ENCODE results near the gene SPOP.

SPOP gene

GRCh38 chr17:49582789-49583188 lies 95.1 kb downstream of the SPOP start:
- TF ChIP-seq, protein P1, sequence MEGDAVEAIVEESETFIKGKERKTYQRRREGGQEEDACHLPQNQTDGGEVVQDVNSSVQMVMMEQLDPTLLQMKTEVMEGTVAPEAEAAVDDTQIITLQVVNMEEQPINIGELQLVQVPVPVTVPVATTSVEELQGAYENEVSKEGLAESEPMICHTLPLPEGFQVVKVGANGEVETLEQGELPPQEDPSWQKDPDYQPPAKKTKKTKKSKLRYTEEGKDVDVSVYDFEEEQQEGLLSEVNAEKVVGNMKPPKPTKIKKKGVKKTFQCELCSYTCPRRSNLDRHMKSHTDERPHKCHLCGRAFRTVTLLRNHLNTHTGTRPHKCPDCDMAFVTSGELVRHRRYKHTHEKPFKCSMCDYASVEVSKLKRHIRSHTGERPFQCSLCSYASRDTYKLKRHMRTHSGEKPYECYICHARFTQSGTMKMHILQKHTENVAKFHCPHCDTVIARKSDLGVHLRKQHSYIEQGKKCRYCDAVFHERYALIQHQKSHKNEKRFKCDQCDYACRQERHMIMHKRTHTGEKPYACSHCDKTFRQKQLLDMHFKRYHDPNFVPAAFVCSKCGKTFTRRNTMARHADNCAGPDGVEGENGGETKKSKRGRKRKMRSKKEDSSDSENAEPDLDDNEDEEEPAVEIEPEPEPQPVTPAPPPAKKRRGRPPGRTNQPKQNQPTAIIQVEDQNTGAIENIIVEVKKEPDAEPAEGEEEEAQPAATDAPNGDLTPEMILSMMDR (IDR thresholded peaks at IDR 0.05; ENCODE audit: extremely low read depth, missing control alignments) = no peak
- no peak for DNase-seq (ENCODE audit: low spot score)

DNA sequence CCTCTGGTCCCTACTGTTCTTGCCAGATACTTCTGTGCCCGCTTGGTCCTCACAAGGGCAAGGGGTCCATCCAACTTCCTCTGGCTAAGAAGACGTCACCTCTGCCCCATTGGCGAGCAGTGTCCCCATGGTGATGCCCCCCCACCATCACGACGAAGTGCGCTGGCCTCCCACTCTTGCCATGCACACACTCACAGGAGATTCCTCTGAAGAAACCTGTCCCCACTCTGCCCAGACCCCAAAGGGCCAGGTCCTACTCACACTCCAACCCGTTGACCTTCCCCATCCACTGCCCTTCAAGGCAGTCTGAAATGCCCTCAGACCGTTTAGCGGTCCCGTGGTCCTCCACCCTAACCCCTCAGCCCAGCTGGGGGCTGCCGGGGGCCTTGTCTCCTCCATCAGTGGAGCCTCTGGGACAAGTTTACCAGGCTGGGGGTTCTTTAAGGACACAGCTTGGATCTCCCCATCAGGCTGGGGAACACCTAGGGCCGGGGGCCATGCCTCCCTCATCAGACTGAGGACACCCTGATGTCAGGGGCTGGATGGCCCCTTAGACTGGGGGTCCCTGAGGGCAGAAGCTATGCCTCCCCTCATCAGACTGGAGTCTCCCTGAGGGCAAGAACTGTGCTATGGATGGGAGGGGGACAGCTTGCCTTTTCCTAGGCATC lies 95.7 kb downstream of the SPOP start:
- no peak for DNase-seq (ENCODE audit: low spot score)

DNA sequence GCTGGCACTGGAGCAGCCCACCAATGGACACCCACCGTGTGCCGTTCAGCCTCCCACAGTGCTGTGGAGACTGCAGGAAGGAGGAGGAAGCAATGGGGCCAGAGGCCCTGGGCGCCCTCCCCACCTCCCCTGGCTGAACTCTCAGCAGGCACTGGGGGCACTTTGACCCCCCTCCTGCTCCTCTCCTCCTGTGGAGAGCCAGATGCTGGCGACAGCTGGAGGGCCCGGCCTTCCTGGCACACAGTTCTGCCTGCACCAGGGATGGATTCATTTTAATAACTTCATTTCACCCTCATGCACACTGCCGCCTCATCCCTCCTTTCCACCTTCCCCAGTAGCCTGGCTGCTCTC lies 96.3 kb downstream of the SPOP start:
- DNase-seq (ENCODE audit: low spot score) = no peak
- TF ChIP-seq, protein P1 (IDR thresholded peaks at IDR 0.05; ENCODE audit: extremely low read depth, missing control alignments) = no peak

More for the DNA sequence above, 95.7 kb downstream of the SPOP start:
- TF ChIP-seq, protein P1 (IDR thresholded peaks at IDR 0.05; ENCODE audit: extremely low read depth, missing control alignments) = no peak

DNA sequence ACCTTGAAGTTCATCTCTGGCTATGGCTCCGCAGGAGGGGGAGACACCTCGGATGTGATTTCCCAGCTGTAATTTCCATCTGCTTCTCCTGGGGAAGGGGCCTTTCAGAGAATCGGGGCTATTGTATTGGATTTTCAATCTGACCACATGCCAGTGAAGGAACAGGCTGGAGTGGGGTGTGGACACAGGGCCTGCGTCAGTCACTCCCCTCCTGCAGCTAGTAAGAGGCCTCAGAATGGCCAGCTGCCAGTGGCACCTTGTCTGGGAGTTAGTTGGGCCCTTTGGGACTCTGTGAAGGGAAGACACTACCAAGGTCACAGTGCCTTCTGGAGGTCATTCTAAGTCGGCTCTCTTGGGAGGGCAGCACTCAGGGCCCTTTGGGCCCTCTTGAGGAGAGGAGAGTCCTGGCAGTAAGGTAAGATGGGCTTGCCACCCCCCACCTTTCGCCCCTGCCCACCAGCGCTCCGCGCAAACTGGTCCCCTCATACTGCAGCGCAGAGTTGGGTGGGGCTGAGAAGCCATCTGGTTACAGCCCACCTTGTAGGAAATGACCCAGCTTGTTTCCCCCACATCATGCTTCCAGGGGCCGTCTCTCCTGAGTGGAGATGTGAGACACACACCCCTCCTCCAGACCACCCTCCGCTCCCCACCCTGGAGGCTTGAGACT lies 96.8 kb downstream of the SPOP start:
- DNase-seq (ENCODE audit: low spot score) = no peak
- TF ChIP-seq, protein P1 (IDR thresholded peaks at IDR 0.05; ENCODE audit: extremely low read depth, missing control alignments) = no peak

DNA sequence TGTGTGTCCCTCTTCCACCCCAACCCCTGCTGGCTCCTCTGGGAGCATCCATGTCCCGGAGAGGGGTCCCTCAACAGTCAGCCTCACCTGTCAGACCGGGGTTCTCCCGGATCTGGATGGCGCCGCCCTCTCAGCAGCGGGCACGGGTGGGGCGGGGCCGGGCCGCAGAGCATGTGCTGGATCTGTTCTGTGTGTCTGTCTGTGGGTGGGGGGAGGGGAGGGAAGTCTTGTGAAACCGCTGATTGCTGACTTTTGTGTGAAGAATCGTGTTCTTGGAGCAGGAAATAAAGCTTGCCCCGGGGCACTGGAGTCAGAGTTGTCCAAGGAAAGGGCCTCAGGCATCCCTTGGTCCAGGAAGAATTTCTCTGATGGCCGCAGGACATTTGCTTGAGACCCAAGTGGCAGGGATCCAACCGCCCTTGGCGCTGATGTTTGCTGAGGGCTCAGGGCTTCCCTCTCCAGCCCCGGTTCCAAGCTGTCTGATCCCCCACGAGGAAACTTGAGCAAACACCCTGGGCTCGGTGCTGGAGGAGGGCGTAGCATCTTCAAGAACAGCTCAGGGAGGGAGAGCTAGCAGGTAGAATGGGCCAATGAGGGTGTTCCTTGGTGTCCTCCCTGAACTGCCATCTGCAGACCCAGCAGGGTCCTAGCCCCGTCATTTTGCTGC lies 97.7 kb downstream of the SPOP start:
- DNase-seq (ENCODE audit: low spot score) = no peak
- TF ChIP-seq, protein P1 (IDR thresholded peaks at IDR 0.05; ENCODE audit: extremely low read depth, missing control alignments) = no peak

DNA sequence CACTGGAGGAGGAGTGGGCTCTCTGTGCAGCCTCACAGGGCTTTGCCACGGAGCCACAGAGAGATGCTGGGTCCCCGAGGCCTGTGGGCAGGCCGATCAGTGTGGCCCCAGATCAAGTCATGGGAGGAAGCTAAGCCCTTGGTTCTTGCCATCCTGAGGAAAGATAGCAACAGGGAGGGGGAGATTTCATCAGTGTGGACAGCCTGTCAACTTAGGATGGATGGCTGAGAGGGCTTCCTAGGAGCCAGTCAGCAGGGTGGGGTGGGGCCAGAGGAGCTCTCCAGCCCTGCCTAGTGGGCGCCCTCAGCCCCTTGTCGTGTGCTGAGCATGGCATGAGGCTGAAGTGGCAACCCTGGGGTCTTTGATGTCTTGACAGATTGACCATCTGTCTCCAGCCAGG lies 98.4 kb downstream of the SPOP start:
- no peak for DNase-seq (ENCODE audit: low spot score)

More for the DNA sequence above, 98.4 kb downstream of the SPOP start:
- TF ChIP-seq, protein P1 (IDR thresholded peaks at IDR 0.05; ENCODE audit: extremely low read depth, missing control alignments) = no peak
